NAMALWA (cell line): ENCODE results near the gene SHTN1.

Experiments
- DNase-seq: peaks from one replicate; pipeline ENCODE4 v3.0.0-alpha.2; 2015; ENCODE audit warnings: low spot score

SHTN1 gene

GRCh38 chr10:116868722-116869121 lies 136.3 kb downstream of the SHTN1 start:
- DNase-seq = no peak

- no peak for DNase-seq
Observed at GRCh38 chr10:116868198-116868676, 136.8 kb downstream of the SHTN1 start.

DNA sequence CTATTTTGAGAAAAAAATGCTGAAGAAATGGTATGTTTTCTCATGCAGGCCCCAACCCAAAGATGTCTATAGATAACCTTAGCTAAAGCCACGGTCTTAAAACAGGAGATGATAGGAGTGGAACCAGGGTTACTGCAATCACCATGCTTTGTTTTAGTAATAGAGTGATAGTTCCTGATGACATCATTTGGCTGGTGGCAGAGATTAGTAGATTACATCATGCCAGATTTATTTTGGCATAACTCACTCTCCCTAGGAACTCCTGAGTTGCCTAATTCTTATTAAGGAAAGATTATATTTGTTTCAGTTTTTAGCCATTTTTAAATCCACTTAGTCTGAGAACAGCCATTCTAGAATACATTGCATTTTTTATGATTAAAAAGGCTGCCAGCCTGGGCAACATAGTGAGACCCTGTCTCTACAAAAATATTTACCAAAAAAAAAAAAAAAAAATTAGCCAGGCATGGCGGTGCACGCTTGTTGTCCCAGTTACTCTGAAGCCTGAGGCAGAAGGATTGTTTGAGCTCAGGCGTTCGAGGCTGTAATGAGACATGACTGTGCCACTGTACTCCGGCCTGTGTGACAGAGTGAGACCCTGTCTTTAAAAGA lies 137.9 kb downstream of the SHTN1 start:
- no peak for DNase-seq

- no peak for DNase-seq
Observed at GRCh38 chr10:116866066-116866465, 138.9 kb downstream of the SHTN1 start.

GRCh38 chr10:116864436-116864835 lies 140.6 kb downstream of the SHTN1 start:
- DNase-seq = no peak

DNA sequence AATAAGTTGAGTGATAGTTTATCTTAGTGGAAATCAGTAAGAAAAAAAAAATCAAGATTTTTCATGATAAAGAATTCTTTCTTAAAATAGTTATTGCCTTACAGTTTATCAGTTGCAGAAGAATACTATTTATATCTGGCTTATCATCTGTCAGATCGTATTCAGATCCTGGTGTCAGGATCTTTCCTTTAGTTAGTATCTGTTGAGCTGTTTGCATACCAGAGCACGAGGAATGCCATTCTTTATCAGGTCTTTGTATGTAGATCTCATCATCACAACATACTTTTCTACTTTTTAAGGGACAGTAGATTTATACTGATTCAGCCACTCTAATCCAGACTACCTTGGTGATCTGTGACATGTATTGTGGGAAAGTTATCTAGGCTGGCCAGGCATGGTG lies 143.2 kb downstream of the SHTN1 start:
- no peak for DNase-seq

GRCh38 chr10:116857156-116857555 lies 147.8 kb downstream of the SHTN1 start:
- no peak for DNase-seq

DNA sequence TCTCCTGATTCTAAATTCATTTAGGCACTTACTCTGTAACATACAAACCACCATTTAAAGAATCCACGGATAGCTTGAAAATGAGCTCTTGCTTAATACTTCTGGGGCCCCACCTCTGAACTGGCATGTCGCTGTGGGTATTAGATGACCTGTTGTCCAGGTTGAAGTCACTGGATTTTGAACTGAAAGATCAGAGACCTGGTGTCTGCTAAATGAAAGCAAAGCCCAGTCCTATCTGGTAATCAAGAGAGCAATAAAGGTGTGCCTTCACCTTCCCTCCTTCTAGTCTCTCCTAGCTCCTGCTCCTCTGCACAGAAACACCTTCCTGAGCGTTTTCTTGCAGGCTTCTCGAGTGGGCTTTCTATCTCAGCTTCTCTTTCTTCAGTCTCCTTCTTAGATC lies 151.3 kb downstream of the SHTN1 start:
- DNase-seq = no peak

DNA sequence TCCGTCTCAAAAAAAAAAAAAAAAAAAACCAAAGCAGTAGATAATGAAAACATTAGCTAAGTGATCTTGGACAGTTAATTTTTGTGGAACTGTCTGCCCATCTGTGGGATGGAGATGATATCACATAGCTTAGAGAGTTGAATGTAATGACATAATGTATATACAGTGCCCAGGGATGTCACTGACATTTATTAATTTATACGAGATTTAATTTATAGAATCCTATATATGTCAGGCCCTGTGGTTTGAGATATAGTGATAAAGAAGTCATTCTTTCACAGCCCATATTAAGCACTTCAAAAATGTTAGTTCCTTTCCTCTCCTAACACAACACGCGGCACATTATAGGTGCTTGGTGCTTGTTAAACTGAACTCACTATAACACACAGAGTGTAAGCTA lies 151.7 kb downstream of the SHTN1 start:
- no peak for DNase-seq

GRCh38 chr10:116852246-116852645 lies 152.7 kb downstream of the SHTN1 start:
- DNase-seq = no peak

DNA sequence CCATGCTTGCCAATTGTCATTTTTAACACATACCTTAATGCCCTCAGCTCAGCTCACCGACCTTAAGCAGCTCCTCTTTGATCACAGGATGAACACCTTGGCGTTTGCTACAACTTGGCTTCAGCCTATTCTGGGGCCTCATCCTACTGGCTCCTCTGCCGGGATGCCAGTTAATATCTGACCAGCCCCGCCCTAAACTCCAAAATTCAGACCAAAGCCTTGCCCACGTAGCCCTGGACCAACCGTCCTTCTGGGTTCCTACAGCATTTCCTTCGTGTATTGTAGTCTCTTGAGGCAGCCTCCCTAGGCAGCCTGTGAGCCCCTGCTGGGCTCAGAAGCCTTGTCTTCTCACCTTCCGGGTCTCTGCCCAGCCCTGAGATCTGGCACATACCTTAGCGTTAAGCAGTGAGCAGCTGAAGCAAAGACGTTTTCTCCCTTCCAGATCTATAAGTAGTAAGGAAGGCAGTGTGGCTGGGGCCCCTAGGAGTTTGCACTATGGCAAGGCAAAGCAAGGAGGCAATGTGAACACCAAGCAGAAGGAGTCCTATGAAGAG lies 154.9 kb downstream of the SHTN1 start:
- DNase-seq = no peak

DNA sequence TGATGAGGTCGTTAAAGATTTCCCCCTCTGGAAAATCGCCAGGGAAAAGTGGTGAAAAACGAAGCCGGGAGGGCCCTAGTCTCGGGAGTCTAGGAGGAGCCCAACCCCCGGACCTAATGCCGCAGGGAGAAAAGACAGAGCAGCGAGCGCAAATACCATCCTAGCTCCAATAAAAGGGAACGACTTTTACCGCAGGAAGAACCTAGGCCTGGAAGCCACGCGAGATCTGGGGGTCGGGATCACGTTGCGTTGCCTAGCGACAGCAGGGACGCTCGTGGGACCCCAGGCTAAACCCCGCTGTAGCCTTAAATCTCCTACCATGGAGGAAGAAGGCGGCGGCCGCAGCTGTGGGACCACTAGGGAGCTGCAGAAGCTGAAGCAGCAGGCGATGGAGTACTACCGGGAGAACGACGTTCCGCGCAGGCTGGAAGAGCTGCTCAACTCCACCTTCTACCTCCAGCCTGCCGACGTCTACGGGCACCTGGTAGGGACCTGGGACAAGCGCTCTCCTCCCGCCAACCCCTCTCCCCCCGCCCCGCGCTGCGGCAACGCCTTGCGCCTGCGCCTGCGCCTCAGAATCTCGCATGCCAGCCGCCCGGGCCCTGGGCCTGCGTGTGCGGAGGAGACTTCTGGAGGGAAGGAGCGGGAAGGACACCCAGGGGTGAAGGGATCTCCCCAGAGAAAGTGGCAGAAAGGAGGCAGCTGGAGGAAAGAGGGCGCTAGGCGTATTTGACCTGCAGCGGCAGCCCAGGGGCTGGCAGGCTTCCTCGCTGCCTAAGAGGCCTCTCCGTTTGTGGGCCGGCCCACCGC lies 155.5 kb downstream of the SHTN1 start, which contains the start of gene ENO4:
Gene ENO4, plus strand, starts transcription at position 252 of the 810 bp plus-strand sequence. Its CDS starts 68 bp downstream, at position 320.
- no peak for DNase-seq

GRCh38 chr10:116848944-116849247 lies 156.1 kb downstream of the SHTN1 start:
- no peak for DNase-seq

- DNase-seq = no peak
Observed at GRCh38 chr10:116848032-116848943, 156.7 kb downstream of the SHTN1 start.

DNA sequence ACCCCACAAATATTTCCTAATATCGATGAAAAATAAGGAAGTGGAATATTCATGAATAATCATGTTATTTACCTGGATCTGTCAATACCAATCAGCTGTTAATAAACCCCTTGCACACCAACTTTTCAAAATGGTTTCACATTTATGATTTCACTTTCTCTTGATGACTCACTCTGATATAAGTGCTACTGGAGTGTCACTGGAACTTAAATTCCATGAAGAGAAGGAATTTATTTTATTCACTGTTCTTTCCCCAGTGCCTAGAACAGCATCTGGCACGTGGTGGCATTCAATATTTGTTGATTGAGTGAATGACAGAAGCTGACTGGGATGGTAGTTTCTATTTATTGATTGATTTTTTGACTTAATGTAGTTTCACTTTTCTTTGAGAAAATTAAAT lies 159.2 kb downstream of the SHTN1 start:
- no peak for DNase-seq

DNA sequence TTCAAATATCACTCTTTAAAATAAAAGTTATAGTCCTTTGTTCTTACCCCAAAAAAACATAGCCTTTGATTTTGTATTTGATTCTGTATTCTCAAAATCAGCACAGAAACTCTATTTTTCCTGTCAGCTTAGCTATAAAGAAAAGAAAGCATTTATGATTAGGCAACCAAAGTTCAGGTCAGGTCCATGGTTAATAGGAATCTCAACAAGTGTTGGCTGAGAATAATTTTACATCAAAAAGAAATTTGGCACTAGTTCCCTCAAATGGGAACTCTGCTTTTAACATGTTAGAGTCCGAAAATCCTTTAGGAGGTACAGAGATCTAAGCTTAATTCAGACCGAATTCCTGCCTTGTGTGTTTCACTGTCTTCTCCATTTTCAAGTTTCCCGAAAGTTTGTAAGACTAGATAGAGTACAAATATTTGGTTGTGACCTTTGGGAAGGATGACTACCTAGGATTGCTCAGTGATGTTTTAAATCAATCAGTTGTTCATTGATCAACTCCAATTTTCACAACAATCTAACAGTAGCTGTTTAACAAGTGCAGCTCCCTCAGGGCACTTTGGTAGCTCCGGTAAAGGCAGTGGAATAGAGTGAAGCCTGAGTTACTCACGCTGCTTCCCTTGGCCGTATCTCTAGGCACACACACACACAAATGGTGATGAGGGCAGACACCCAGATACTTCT lies 164.5 kb downstream of the SHTN1 start:
- no peak for DNase-seq

DNA sequence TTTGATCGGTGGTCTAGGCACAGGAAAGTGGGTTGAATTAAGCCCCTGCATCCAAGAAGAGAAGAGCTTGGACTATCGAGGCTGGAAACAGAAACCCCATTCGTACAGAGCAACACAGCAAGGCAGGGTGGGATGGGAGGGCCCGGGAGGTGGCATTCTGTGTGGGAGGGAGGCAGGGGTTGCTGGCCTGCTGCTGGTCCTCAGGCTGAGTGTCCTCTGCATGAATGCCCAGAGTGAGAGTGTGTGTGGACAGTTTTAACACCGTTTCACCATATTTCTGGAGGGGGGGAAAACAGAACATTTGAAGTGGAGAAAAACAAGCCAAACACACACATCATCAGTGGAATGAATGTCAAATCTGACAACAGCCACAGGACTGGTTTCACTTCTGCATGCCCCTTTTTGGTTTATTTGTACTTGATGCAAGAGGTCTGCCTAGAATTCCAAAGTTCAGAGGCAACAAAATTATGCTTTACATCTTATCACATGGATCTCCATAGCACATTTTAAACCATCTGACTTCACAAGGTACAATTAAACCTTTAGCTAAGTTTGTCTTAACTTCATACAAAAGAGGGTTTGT lies 166.8 kb downstream of the SHTN1 start:
- peak; percentile 7 for DNase-seq

- no peak for DNase-seq
Observed at GRCh38 chr10:116836902-116837523, 168.0 kb downstream of the SHTN1 start.

- no peak for DNase-seq
Observed at GRCh38 chr10:116836083-116836482, 168.9 kb downstream of the SHTN1 start.

- no peak for DNase-seq
Observed at GRCh38 chr10:116835658-116836057, 169.3 kb downstream of the SHTN1 start.
